Measurements from ENCODE around the gene WSCD1. TPM values are rescaled to one million over a fixed set of nuclear protein-coding genes. Genes with fewer than 3 reads are reported as not detected.

Gene WSCD1
- total RNA-seq, 2 experiments from 2014 or later, result 0.23 TPM; not detected in 1

DNA sequence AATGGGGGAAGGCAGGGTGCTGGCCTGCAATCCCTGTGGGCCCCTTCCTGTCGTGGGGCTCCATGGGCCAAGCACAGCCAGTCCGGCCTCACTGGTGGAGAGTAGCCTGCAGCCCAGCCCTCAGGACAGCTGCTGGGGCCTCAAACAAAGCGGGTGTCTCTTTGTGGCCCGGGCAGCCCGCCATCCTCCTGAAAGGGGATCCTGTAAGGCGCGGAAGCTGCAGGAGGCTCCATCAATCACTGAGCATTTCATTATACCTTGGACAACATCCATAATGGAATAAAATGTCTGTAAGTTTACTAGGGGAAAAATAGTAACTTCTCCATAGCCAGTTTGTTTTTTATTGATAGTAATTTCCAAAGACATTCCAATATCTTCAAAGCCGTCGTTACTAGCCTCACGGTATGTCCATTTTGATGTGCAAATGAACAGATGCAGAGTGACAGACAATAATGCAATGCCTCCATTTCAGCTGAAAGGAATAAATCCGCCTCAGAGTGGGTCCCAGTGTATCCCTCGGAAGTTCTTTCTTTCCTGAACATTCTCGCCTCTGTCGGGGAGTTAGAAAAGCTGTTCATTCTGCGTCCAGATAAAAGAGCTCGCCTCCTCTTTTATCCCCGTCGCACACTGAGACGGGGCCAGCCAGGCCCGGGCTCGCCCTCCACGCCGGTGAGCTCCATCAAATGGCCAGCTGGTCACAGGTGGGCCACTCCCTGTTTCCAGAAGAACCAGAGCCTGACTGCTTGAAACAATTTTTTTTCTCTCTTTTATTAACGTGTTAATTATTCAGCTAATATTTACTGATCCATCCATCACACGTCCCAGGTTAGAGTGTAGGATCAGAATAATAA is 14.4 kb downstream of the WSCD1 start:
- ATAC-seq, result no peak

DNA sequence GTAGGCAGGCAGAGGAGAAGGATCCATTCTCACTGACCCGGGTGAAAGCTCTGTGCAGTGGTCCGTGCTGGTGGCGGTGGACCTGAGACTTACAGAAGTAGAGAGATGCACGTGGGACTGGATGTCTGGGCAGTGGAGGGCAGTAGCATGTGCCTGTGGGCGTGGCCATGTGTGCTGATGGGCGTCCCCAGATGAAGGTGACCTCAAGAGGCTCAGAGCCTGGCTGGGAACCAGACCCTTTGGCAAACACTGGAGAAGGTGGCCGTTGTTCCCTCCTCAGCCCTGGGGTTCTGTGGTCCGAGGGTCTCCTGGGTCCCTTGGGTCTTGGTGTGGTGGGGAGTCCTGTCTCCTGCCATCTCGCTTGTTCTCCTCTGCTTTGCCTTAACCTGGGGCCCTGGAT is 15.6 kb downstream of the WSCD1 start:
- DNase-seq (no peak), ATAC-seq (no peak)
- no peak overlapping the region for H3K4me3 Mint-ChIP-seq
- no peaks in the 10 kb centered on the region for H3K9me3 Mint-ChIP-seq (ENCODE audit: low read depth)
- H3K27ac Mint-ChIP-seq, result no peak overlapping the region
- no peaks in the 10 kb centered on the region for H3K36me3 Mint-ChIP-seq
- no peaks in the 10 kb centered on the region for H3K4me1 Mint-ChIP-seq
- H3K27me3 Mint-ChIP-seq, result no peaks in the 10 kb centered on the region
- CTCF ChIA-PET, result no interaction called here

More for the DNA sequence above, 14.4 kb downstream of the WSCD1 start:
- H3K27ac Mint-ChIP-seq, result no peak overlapping the region
- H3K4me1 Mint-ChIP-seq, result no peaks in the 10 kb centered on the region
- no peaks in the 10 kb centered on the region for H3K9me3 Mint-ChIP-seq (ENCODE audit: low read depth)
- H3K27me3 Mint-ChIP-seq, result no peaks in the 10 kb centered on the region
- no peak for DNase-seq
- CTCF ChIA-PET, result no interaction called here
- no peak overlapping the region for H3K4me3 Mint-ChIP-seq
- no peaks in the 10 kb centered on the region for H3K36me3 Mint-ChIP-seq

DNA sequence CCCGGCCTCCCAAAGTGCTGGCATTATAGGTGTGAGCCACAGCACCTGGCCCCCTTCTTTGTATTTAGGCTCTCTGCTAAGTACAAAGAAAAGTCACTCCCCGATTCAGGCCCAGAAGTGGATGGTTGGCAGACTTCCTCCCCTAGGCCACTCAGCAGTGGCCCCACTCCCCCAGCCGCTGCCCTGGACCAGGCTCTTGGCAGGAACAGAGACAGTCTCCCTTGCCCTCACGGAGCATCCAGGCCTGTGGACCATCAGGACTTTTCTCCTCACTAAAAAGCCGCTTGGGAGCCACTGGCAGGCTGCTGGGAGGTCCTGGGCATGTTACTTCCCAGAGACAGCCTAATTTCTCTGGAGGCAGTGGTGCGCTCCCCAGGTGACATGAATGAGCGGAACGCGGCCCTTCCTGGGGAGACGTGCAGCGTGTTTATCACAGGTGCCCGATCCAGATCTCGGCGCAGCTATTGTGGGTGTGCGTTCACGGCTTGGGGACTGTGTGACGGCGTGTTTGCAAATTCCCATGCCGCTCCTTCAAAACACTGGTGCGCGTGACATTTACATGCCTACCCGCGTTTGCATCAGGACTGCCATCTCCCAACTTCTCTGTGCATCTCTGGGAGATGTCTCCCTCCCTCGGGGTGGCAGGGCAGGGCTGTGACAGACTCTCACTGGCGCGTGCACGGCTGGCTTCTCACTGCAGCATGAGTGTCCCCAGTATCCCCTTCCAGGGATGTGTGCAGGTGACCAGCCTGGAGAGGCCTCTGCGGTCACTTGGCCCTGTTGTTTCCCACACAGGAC is 16.6 kb downstream of the WSCD1 start:
- ATAC-seq, result no peak
- Mint-ChIP-seq H3K4me3 (no peak overlapping the region), H3K27ac (no peak overlapping the region), H3K36me3 (no peaks in the 10 kb centered on the region), H3K27me3 (no peaks in the 10 kb centered on the region), H3K4me1 (no peaks in the 10 kb centered on the region), H3K9me3 (ENCODE audit: low read depth) (no peaks in the 10 kb centered on the region)
- no peak for DNase-seq
- CTCF ChIA-PET, result no interaction called here

DNA sequence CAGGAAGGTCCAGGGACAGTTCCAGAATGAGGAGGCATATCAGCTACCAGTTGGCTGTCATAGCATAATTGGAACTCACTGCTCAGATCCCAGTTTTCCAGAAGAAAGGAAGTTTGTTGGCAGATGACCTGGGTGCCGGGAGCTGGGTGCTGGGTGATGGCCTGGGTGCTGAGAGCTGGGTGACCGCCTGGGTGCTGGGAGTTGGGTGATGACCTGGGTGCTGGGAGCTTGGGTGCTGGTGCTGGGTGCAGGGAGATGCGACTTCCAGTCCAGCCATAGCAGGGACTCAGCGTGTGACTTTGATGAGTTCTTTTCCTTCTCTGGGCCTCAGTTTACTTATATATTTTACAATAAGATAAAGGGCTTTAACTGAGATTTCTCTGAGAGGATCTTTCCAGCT is 18.0 kb downstream of the WSCD1 start:
- no peak overlapping the region for H3K27ac Mint-ChIP-seq
- H3K36me3 Mint-ChIP-seq, result no peaks in the 10 kb centered on the region
- H3K4me1 Mint-ChIP-seq, result no peaks in the 10 kb centered on the region
- H3K9me3 Mint-ChIP-seq (ENCODE audit: low read depth), result no peaks in the 10 kb centered on the region
- DNase-seq (no peak), ATAC-seq (no peak)
- no peak overlapping the region for H3K4me3 Mint-ChIP-seq
- CTCF ChIA-PET, result no interaction called here
- no peaks in the 10 kb centered on the region for H3K27me3 Mint-ChIP-seq

- Mint-ChIP-seq H3K9me3 (ENCODE audit: low read depth) (no peaks in the 10 kb centered on the region), H3K27ac (no peak overlapping the region), H3K36me3 (no peaks in the 10 kb centered on the region), H3K4me3 (no peak overlapping the region), H3K4me1 (no peaks in the 10 kb centered on the region), H3K27me3 (no peaks in the 10 kb centered on the region)
- DNase-seq, result no peak
- ATAC-seq, result no peak
- CTCF ChIA-PET, result no interaction called here
Measured at GRCh38 chr17:6090253-6090652, 20.1 kb downstream of the WSCD1 start.

DNA sequence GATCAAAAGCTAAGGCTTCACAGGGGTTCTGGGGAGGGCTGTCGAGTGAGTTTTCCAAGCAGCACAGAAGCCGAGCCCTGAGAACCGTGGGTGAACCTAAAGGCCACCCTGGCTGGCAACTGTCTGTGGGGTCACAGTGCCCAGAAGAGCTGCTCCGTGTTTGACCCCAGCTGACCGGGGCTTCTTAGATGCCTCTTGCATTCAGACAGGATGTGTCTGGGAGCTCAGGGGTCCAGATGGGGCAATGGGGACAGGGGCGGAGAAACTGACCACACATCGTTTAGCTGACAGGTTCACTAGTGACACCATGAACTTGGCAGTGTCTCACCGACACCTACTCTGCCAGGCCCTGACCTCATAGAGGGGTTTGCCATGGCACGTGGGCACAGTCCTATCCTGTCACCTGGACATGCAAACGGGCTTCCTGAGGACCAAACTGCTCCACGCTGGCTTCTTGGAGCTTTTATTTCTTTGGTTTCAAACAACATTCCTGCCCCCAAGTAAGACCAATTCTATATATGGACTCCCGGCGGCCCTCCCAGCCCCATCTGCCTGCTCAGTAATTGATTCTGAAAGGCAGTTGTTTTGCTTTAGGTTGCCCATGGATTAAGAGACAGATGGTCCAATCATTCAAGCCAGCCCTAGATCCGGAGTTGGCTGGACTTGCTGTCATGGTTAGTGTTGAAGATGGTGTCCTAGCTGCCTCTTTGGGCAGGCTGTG is 22.2 kb downstream of the WSCD1 start:
- DNase-seq, result no peak
- Mint-ChIP-seq H3K9me3 (ENCODE audit: low read depth) (no peaks in the 10 kb centered on the region), H3K4me1 (no peaks in the 10 kb centered on the region), H3K36me3 (no peaks in the 10 kb centered on the region), H3K4me3 (no peak overlapping the region), H3K27ac (no peak overlapping the region), H3K27me3 (no peaks in the 10 kb centered on the region)
- no peak for ATAC-seq
- CTCF ChIA-PET, result no interaction called here

- ATAC-seq (no peak), DNase-seq (no peak)
- H3K9me3 Mint-ChIP-seq (ENCODE audit: low read depth), result no peaks in the 10 kb centered on the region
- CTCF ChIA-PET, result no interaction called here
- no peaks in the 10 kb centered on the region for H3K27me3 Mint-ChIP-seq
- H3K4me3 Mint-ChIP-seq, result no peak overlapping the region
- no peak overlapping the region for H3K27ac Mint-ChIP-seq
- no peaks in the 10 kb centered on the region for H3K36me3 Mint-ChIP-seq
- H3K4me1 Mint-ChIP-seq, result no peaks in the 10 kb centered on the region
Measured at GRCh38 chr17:6092903-6093468, 22.8 kb downstream of the WSCD1 start.

GRCh38 chr17:6094453-6094852 is 24.3 kb downstream of the WSCD1 start:
- H3K9me3 Mint-ChIP-seq (ENCODE audit: low read depth), result no peaks in the 10 kb centered on the region
- no peak for ATAC-seq
- DNase-seq, result no peak
- CTCF ChIA-PET, result no interaction called here
- H3K27ac Mint-ChIP-seq, result no peak overlapping the region
- no peaks in the 10 kb centered on the region for H3K27me3 Mint-ChIP-seq
- H3K36me3 Mint-ChIP-seq, result no peaks in the 10 kb centered on the region
- no peaks in the 10 kb centered on the region for H3K4me1 Mint-ChIP-seq
- H3K4me3 Mint-ChIP-seq, result no peak overlapping the region

DNA sequence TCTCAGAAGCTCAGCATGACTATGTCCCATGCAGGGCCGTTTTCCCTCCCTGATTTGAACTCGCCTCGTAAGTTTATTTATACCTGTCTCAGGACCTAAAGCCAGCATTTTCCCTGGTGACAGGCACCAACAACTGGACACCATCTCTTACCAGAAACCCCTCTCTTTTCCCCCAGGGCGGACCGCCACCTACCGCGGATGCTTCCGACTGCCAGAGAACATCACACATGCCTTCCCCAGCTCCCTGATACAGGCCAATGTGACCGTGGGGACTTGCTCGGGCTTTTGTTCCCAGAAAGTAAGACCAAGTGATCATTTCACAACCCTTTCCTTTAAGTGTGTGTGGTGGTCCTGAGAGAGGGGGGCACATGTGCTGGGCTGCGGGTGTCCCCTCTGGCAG is 24.7 kb downstream of the WSCD1 start:
- H3K36me3 Mint-ChIP-seq, result no peaks in the 10 kb centered on the region

GRCh38 chr17:6095501-6095900 is 25.3 kb downstream of the WSCD1 start:
- ATAC-seq (no peak), DNase-seq (no peak)
- H3K27me3 Mint-ChIP-seq, result no peaks in the 10 kb centered on the region
- H3K27ac Mint-ChIP-seq, result no peak overlapping the region
- H3K4me3 Mint-ChIP-seq, result no peak overlapping the region
- CTCF ChIA-PET, result no interaction called here
- H3K9me3 Mint-ChIP-seq (ENCODE audit: low read depth), result no peaks in the 10 kb centered on the region
- no peaks in the 10 kb centered on the region for H3K36me3 Mint-ChIP-seq
- H3K4me1 Mint-ChIP-seq, result no peaks in the 10 kb centered on the region

More for the DNA sequence above, 24.7 kb downstream of the WSCD1 start:
- Mint-ChIP-seq H3K27ac (no peak overlapping the region), H3K4me1 (no peaks in the 10 kb centered on the region), H3K4me3 (no peak overlapping the region), H3K9me3 (ENCODE audit: low read depth) (no peaks in the 10 kb centered on the region), H3K27me3 (no peaks in the 10 kb centered on the region)
- ATAC-seq (no peak), DNase-seq (no peak)
- CTCF ChIA-PET, result no interaction called here

- ATAC-seq, result no peak
- H3K27ac Mint-ChIP-seq, result no peak overlapping the region
- H3K9me3 Mint-ChIP-seq (ENCODE audit: low read depth), result no peaks in the 10 kb centered on the region
Measured at GRCh38 chr17:6096201-6097004, 26.2 kb downstream of the WSCD1 start.

DNA sequence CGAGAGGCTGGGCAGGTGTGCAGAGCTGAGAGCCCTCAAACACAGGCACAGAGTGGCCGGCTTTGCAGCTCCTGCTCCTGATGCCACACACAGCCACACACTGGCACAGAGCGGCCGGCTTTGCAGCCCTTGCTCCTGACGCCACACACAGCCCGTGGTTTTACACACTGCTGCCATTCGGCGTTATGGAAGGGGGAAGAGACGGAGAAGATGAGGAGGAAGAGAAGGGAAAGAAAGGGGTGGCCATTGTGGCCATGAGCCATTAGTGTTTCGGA is 26.8 kb downstream of the WSCD1 start:
- CTCF ChIA-PET, result no interaction called here
- ATAC-seq (no peak), DNase-seq (no peak)
- Mint-ChIP-seq H3K9me3 (ENCODE audit: low read depth) (no peaks in the 10 kb centered on the region), H3K4me3 (no peak overlapping the region), H3K27me3 (peaks cover 4% of the 10 kb centered on the region), H3K27ac (no peak overlapping the region), H3K4me1 (no peaks in the 10 kb centered on the region), H3K36me3 (no peaks in the 10 kb centered on the region)

More at GRCh38 chr17:6096201-6097004, 26.2 kb downstream of the WSCD1 start:
- DNase-seq, result no peak
- Mint-ChIP-seq H3K4me3 (no peak overlapping the region), H3K4me1 (no peaks in the 10 kb centered on the region), H3K27me3 (peaks cover 4% of the 10 kb centered on the region), H3K36me3 (no peaks in the 10 kb centered on the region)
- CTCF ChIA-PET, result no interaction called here

Data from activated CD8-positive, alpha-beta memory T cell treated with anti-CD3 and anti-CD28 coated beads, Interleukin-2, amount 10 ng/mL, durations not matched to agents 7 days and 5 days (primary cell).